Measurements from ENCODE around the gene TMEM132C. TPM values are rescaled to one million over a fixed set of nuclear protein-coding genes. Genes with fewer than 3 reads are reported as not detected.

Gene TMEM132C
- total RNA-seq, 1 donor from 2014 or later = 61.8 TPM

GRCh38 chr12:128402486-128403243 is 135.7 kb downstream of the TMEM132C start:
- no peak overlapping the region for H3K27ac Mint-ChIP-seq
- peaks cover 36% of the 10 kb centered on the region for H3K4me1 Mint-ChIP-seq (ENCODE audit: unreplicated experiment)
- no peaks in the 10 kb centered on the region for H3K9me3 Mint-ChIP-seq
- H3K36me3 Mint-ChIP-seq = peaks cover 14% of the 10 kb centered on the region
- peaks cover 5% of the 10 kb centered on the region for H3K27me3 Mint-ChIP-seq
- DNase-seq (ENCODE audit: extremely low spot score, unreplicated experiment) = no peak
- no peak for TF ChIP-seq CTCF (conservative IDR thresholded peaks at IDR 0.05)
- H3K4me3 Mint-ChIP-seq = no peak overlapping the region

GRCh38 chr12:128408669-128409068 is 141.7 kb downstream of the TMEM132C start:
- peaks cover 9% of the 10 kb centered on the region for H3K4me1 Mint-ChIP-seq (ENCODE audit: unreplicated experiment)
- H3K36me3 Mint-ChIP-seq = peaks cover 25% of the 10 kb centered on the region
- no peak overlapping the region for H3K27ac Mint-ChIP-seq
- DNase-seq (ENCODE audit: extremely low spot score, unreplicated experiment) = no peak
- TF ChIP-seq CTCF (conservative IDR thresholded peaks at IDR 0.05) = no peak
- peaks cover 8% of the 10 kb centered on the region for H3K9me3 Mint-ChIP-seq
- H3K27me3 Mint-ChIP-seq = peaks cover 5% of the 10 kb centered on the region
- H3K4me3 Mint-ChIP-seq = no peak overlapping the region

- no peak for DNase-seq (ENCODE audit: extremely low spot score, unreplicated experiment)
- H3K27me3 Mint-ChIP-seq = peaks cover 2% of the 10 kb centered on the region
- H3K36me3 Mint-ChIP-seq = peaks cover 14% of the 10 kb centered on the region
Observed at GRCh38 chr12:128415036-128415560, 148.1 kb downstream of the TMEM132C start.

GRCh38 chr12:128418944-128419343 is 152.0 kb downstream of the TMEM132C start:
- no peak for TF ChIP-seq CTCF (conservative IDR thresholded peaks at IDR 0.05)
- peaks cover 9% of the 10 kb centered on the region for H3K36me3 Mint-ChIP-seq
- peaks cover 2% of the 10 kb centered on the region for H3K27me3 Mint-ChIP-seq
- no peak overlapping the region for H3K27ac Mint-ChIP-seq
- DNase-seq (ENCODE audit: extremely low spot score, unreplicated experiment) = no peak
- no peaks in the 10 kb centered on the region for H3K4me1 Mint-ChIP-seq (ENCODE audit: unreplicated experiment)
- H3K4me3 Mint-ChIP-seq = no peak overlapping the region
- H3K9me3 Mint-ChIP-seq = peaks cover 3% of the 10 kb centered on the region

More at GRCh38 chr12:128415036-128415560, 148.1 kb downstream of the TMEM132C start:
- H3K4me1 Mint-ChIP-seq (ENCODE audit: unreplicated experiment) = no peaks in the 10 kb centered on the region
- H3K4me3 Mint-ChIP-seq = no peak overlapping the region
- no peak overlapping the region for H3K27ac Mint-ChIP-seq
- peaks cover 9% of the 10 kb centered on the region for H3K9me3 Mint-ChIP-seq
- TF ChIP-seq CTCF (conservative IDR thresholded peaks at IDR 0.05) = no peak

GRCh38 chr12:128420163-128420562 is 153.2 kb downstream of the TMEM132C start:
- H3K36me3 Mint-ChIP-seq = peaks cover 18% of the 10 kb centered on the region
- DNase-seq (ENCODE audit: extremely low spot score, unreplicated experiment) = no peak
- no peak for TF ChIP-seq CTCF (conservative IDR thresholded peaks at IDR 0.05)
- no peaks in the 10 kb centered on the region for H3K4me1 Mint-ChIP-seq (ENCODE audit: unreplicated experiment)
- H3K4me3 Mint-ChIP-seq = no peak overlapping the region
- peaks cover 3% of the 10 kb centered on the region for H3K9me3 Mint-ChIP-seq
- H3K27me3 Mint-ChIP-seq = peaks cover 2% of the 10 kb centered on the region
- H3K27ac Mint-ChIP-seq = no peak overlapping the region

Data from type B pancreatic cell (in vitro differentiated cells).